NCI-H69 (cell line): ENCODE data around the gene GARIN3.
"Not testable (repeated sequence)": the region's sequence is repeated elsewhere in the genome, so short reads cannot be mapped to it uniquely, and the experiment has no call there.

Experiments used
- DNase-seq: peaks from one replicate; lab custom pipeline; 2025; lab: John Stamatoyannopoulos, UW

The GARIN3 gene

GRCh38 chr5:157166214-157167213 lies at the start of gene GARIN3:
GARIN3 (minus strand) TSS chr5:157166264; CDS start chr5:157166168, 96 bp downstream.
- no peak for DNase-seq

DNA sequence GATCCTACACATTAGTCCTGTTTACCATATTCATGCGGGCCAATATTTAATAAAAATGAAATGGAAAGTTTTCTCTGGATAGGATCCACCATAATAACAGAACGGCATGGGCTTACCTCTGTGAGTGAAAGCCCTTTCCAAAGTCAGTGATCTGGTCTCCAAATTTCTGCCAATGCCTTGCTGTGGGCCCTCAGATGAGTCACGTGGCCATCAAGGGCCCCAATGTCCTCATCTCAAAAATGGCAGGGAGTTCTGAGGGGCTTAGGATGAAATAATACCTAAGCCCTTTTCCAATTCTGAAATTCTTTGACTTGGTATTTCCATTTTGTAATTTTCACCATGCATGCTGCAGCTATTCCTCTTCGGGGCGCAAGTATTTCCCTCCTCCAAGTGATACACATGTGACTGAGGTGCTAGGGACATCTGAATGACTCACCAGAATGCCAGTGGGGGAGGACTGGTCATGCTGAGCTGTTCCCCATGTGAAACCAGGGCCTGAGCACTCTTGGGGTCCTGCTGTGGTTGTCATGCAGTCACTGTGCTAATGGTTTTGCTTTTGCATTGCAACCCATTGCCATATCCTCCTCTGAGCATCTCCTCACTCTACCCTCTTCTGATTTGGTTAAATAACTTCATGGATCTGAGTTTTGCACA lies 49.6 kb upstream of the GARIN3 start:
- DNase-seq, result no peak

DNA sequence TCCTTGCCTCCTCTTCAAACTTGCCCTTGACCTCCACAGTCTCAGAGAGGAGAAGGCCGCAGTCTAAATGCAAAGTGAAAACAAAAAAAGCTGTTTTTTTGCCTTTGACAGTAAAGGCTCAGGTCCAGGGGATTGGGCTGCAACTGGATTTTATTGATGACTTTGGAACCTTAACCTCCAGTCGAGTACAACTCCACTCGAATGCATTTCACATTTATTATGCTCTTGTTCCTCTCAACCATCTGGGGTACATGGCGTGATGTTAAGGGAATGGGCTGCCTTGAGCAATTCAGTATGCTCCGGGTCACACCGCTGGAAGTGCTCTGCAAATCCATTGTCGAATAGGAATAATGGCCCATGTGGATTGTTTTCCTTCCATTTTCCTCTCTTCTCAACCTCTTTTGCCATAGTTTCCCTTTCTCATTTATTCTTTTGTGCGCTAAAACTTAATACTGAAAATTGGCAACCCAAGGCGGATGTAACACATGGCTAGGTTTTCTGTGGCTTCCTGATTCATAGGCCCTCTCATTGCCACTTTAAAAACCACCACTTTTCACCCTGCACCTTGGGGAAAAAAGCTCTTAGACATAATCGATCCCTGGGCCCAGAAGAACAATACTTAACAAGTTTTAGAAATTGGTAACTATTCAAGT lies 48.9 kb upstream of the GARIN3 start:
- DNase-seq, result no peak

- DNase-seq, result no peak
Observed at GRCh38 chr5:157214415-157214814, 48.4 kb upstream of the GARIN3 start.

DNA sequence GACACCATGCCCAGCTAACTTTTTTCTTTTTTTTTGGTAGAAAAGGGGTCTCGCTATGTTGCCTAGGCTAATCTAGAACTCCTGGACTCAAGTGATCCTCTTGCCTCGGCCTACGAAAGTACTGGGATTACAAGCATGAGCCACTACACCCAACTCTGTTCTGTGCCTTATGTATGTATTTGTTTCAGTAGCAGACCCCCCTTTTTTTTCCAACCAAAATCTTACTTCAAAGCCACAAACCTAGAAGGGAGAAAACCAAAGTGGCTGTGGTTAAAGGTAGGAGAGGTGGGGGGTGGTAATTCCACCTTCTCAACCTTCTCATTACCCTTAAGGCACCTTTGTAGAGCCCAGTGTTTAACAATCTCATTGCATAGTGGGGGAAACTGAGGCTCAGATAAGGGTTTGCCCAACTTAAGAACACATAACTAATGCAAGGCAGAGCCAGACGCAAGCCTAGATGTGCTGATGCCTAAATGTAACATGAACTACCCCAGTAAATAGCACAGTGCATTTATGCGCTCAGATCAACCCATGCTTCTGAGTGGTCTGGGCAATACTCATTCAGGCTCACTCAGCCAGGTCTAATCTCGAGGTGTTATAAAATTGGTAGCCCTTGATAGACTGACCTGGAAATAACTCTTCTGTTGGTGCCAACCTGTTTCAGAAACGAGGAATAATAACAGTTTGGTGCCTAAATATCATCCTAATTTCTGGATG lies 47.6 kb upstream of the GARIN3 start:
- DNase-seq, result no peak

DNA sequence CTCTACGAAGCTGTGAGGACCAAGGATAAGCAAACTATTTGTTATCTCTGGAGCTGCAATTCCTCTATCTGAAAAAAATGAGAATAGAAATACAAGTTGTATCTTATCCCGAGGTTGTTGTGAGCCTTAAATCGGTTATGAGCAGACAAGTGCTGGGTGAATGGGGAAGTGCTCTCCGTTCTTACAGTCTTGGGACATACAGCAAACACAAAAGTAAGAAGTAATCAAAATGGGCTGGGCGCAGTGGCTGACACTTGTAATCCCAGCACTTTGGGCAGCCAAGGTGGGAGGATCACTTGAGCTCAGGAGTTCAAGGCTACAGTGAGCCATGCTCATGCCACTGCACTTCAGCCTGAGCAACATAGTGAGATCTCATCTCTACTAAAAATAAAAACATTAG lies 46.2 kb upstream of the GARIN3 start:
- DNase-seq, result no peak

GRCh38 chr5:157210652-157211051 lies 44.6 kb upstream of the GARIN3 start:
- DNase-seq, result not testable (repeated sequence)

- no peak for DNase-seq
Observed at GRCh38 chr5:157205708-157206107, 39.6 kb upstream of the GARIN3 start.

DNA sequence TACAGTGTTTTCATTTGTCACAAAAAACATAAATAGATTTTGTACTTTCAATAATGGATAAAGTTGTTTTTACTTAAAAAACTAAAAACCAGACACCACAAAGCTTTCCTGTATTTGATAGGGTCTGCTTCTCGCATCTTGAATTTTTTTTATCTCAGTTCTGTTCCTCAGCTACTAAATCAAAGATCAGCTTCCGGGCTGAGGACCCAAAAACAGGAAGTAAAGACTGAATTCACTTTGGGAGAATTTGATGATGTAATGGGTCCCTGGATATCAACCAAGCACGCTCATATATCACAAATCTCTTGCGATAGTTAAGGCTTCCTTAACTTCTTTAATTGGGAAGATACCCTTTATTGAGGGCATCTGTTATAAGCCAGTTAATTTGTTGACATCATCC lies 38.7 kb upstream of the GARIN3 start:
- no peak for DNase-seq

- DNase-seq, result no peak
Observed at GRCh38 chr5:157203417-157203816, 37.4 kb upstream of the GARIN3 start.

- DNase-seq, result no peak
Observed at GRCh38 chr5:157201857-157202256, 35.8 kb upstream of the GARIN3 start.

GRCh38 chr5:157198277-157198986 lies 32.4 kb upstream of the GARIN3 start:
- DNase-seq, result no peak

DNA sequence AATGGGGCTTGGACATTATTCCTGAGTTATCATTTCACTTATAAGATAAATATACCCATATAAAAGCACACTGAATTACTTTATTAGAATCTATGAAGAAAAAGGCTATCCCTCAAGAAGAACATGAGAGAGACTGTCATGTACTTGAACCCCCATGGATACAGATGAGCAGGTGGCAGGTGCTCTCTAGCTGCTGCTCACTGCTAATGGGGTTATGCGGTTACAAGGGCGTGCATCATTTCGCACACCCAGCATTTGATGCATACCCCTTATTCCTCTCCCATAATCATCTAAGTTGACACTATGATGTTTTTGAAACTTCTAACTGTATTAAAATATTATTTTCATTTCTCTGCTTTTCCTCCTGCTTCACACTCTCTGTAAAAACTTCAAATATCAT lies 31.0 kb upstream of the GARIN3 start:
- DNase-seq, result no peak

- DNase-seq, result no peak
Observed at GRCh38 chr5:157196045-157196444, 30.0 kb upstream of the GARIN3 start.

DNA sequence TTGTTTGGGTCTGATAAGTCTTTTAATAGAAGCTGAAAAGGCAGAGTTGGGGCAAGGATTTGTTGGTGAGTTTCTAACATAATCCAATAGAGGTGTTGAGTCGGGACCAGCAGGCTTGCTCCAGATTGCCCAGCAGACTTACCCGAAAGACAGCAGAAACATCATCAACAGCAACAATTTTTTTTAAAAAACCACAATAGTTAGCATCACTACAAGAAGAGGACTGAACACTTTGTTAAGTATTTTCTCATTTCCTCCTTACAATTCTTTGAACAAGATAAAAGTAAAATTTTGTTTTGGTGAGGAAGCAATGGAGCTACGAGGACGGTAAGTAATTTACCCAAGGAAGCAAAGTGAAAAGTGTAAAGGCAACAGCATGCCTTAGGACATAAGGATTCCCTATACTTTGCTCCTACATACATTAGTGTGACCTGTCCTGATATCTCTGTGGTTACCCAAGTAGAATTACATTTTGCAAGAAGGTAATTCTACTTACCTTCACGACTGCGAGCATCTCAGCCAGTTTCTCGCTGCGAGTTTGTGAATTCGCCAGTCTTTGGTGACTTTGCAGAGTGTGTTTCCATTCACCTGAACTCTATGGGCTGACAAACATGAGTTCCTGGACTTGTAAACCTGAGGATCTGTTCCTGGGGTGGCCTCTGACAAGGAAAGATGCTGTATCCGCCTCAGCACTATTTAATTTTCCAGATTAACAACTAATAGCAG lies 27.8 kb upstream of the GARIN3 start:
- DNase-seq, result no peak

DNA sequence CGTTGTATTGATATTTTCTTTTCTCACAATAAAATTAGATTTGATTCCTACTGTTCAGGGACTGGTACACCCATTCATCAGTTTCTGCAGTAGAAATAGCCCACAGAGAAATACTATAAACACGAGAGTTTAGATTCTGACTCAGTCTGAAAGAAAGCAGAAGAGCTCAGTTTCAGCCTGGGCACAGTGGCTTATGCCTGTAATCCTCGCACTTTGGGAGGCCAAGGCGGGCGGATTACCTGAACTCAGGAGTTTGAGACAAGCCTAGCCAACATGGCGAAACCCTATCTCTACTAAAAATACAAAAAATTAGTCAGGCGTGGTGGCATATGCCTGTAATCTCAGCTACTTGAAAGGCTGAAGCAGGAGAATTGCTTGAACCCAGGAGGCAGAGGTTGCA lies 23.2 kb upstream of the GARIN3 start:
- DNase-seq, result no peak

- no peak for DNase-seq
Observed at GRCh38 chr5:157188270-157188669, 22.2 kb upstream of the GARIN3 start.

DNA sequence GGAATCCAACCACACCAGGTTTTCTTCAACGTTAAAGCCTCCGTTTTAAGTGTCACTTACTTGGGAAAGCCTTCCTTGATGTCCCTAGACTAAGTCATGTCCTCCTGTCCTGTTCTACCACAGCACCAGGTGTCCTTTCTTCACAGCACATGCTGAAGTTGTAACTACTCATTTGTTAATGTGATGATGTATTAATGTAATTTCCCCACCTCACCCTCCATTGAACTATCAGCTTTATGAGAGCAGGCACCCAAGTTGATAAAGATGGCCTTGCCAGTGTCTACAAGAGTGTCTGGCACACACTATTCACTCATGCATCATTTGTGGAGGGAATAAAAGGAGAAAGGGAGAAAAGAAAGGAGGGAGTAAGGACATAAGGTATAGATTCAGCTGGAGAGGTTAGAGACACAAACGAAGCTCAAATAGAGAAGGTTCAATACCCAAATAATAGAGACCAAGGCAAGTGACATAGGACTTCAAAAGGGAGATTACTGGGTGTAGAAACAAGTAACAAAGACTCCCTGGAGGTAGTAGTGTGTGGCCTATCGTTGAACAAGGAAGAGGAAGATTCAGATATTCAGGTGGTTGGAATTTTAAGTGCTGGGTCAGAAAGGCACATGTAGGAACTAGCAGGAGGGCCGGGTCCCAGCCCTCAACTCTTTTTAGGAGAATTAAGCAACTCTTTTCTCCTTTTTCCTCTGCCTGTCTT lies 21.1 kb upstream of the GARIN3 start:
- DNase-seq, result no peak

- no peak for DNase-seq
Observed at GRCh38 chr5:157186309-157187045, 20.4 kb upstream of the GARIN3 start.
